Measurements from ENCODE around the gene TTC23L. TPM values are rescaled to one million over a fixed set of nuclear protein-coding genes. Genes with fewer than 3 reads are reported as not detected.

TTC23L gene
- total and polyA plus RNA-seq, 9 donors: 0.15 to 3.3 (median 0.48) TPM

GRCh38 chr5:34844106-34844505, 5.1 kb downstream of the TTC23L start:
- no peaks in the 10 kb centered on the region for H3K4me1 ChIP-seq (ENCODE audit: insufficient read depth)
- TF ChIP-seq CTCF (IDR thresholded peaks at IDR 0.05) (no peak), POLR2A (IDR thresholded peaks at IDR 0.05) (no peak), EP300 (IDR thresholded peaks at IDR 0.05) (no peak)
- H3K27me3 ChIP-seq: no peaks in the 10 kb centered on the region
- H3K36me3 ChIP-seq: no peaks in the 10 kb centered on the region
- WGBS, 3 donors: 60 to 67% (median 61%) methylated on average over 3 of the region's 3 CpGs
- no peaks in the 10 kb centered on the region for H3K9me3 ChIP-seq
- H3K27ac ChIP-seq: no peak overlapping the region
- H3K4me3 ChIP-seq: no peak overlapping the region
- intact Hi-C loops (cut with DNase I): no loop called here
- DNase-seq: no peak

GRCh38 chr5:34844999-34845398, 6.0 kb downstream of the TTC23L start:
- no peaks in the 10 kb centered on the region for H3K9me3 ChIP-seq
- no peaks in the 10 kb centered on the region for H3K36me3 ChIP-seq
- intact Hi-C loops (cut with DNase I): no loop called here
- H3K27ac ChIP-seq: no peak overlapping the region
- no peaks in the 10 kb centered on the region for H3K27me3 ChIP-seq
- 68 to 73% (median 70%) methylated on average over 4 of the region's 4 CpGs for WGBS, 3 donors
- no peak overlapping the region for H3K4me3 ChIP-seq
- no peak for TF ChIP-seq CTCF (IDR thresholded peaks at IDR 0.05)
- TF ChIP-seq EP300 (IDR thresholded peaks at IDR 0.05): no peak
- no peak for TF ChIP-seq POLR2A (IDR thresholded peaks at IDR 0.05)
- no peaks in the 10 kb centered on the region for H3K4me1 ChIP-seq (ENCODE audit: insufficient read depth)
- no peak for DNase-seq

GRCh38 chr5:34847056-34847455, 8.1 kb downstream of the TTC23L start:
- intact Hi-C loops (cut with DNase I): no loop called here
- no peaks in the 10 kb centered on the region for H3K36me3 ChIP-seq
- H3K4me1 ChIP-seq (ENCODE audit: insufficient read depth): no peaks in the 10 kb centered on the region
- no peaks in the 10 kb centered on the region for H3K27me3 ChIP-seq
- H3K27ac ChIP-seq: no peak overlapping the region
- H3K9me3 ChIP-seq: no peaks in the 10 kb centered on the region
- DNase-seq: no peak
- H3K4me3 ChIP-seq: no peak overlapping the region
- TF ChIP-seq EP300 (IDR thresholded peaks at IDR 0.05): no peak
- TF ChIP-seq CTCF (IDR thresholded peaks at IDR 0.05): no peak
- TF ChIP-seq POLR2A (IDR thresholded peaks at IDR 0.05): no peak

- intact Hi-C loops (cut with DNase I): no loop called here
- no peak for DNase-seq
- Histone ChIP-seq H3K27me3 (no peaks in the 10 kb centered on the region), H3K4me3 (no peak overlapping the region), H3K27ac (no peak overlapping the region), H3K9me3 (no peaks in the 10 kb centered on the region), H3K4me1 (ENCODE audit: insufficient read depth) (no peaks in the 10 kb centered on the region), H3K36me3 (no peaks in the 10 kb centered on the region)
- TF ChIP-seq CTCF (IDR thresholded peaks at IDR 0.05) (no peak), EP300 (IDR thresholded peaks at IDR 0.05) (no peak), POLR2A (IDR thresholded peaks at IDR 0.05) (no peak)
- 96 to 97% (median 96%) methylated on average over 4 of the region's 4 CpGs for WGBS, 3 donors
Observed at GRCh38 chr5:34847552-34847951, 8.6 kb downstream of the TTC23L start.

- no peaks in the 10 kb centered on the region for H3K9me3 ChIP-seq
- WGBS, 3 donors: 94 to 98% (median 95%) methylated on average over 2 of the region's 2 CpGs
- H3K4me3 ChIP-seq: no peak overlapping the region
- H3K27ac ChIP-seq: no peak overlapping the region
- no peaks in the 10 kb centered on the region for H3K27me3 ChIP-seq
- no peak for DNase-seq
- intact Hi-C loops (cut with DNase I): no loop called here
- H3K36me3 ChIP-seq: no peaks in the 10 kb centered on the region
- no peaks in the 10 kb centered on the region for H3K4me1 ChIP-seq (ENCODE audit: insufficient read depth)
- TF ChIP-seq POLR2A (IDR thresholded peaks at IDR 0.05): no peak
- no peak for TF ChIP-seq EP300 (IDR thresholded peaks at IDR 0.05)
- TF ChIP-seq CTCF (IDR thresholded peaks at IDR 0.05): no peak
Observed at GRCh38 chr5:34848230-34848629, 9.3 kb downstream of the TTC23L start.
